ENCODE measurements around the gene CLDN9. TPM values are rescaled to one million over a fixed set of nuclear protein-coding genes. Genes with fewer than 3 reads are reported as not detected.

Gene CLDN9
- total RNA-seq, 4 donors from 2014 or later, result 0.32 to 0.39 TPM; not detected in 2

DNA sequence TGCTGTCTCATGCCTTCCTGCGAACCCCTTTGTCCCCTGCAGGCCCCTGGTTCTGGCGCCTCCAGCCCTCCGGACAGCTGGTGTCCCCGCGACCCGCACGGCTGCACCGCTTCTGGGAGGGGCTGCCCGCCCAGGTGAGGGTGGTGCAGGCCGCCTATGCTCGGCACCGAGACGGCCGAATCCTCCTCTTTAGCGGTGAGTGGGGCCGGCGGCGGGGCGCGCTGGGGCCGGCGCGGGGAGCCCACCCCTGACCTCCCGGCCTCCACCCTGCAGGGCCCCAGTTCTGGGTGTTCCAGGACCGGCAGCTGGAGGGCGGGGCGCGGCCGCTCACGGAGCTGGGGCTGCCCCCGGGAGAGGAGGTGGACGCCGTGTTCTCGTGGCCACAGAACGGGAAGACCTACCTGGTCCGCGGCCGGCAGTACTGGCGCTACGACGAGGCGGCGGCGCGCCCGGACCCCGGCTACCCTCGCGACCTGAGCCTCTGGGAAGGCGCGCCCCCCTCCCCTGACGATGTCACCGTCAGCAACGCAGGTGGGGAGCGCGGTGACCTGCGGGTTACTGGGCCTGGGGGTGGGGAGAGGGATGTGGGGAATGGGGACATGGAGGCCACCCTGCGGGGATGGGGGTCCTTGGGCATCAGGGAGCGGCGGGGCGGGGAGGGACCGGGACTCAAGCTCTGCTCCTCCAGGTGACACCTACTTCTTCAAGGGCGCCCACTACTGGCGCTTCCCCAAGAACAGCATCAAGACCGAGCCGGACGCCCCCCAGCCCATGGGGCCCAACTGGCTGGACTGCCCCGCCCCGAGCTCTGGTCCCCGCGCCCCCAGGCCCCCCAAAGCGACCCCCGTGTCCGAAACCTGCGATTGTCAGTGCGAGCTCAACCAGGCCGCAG, 45.7 kb downstream of the CLDN9 start:
- peak overlapping the region in 3 of 4 donors; percentile 71 to 81 (median 80) for H3K27ac ChIP-seq
- WGBS, 2 donors (ENCODE audit: low coverage in 1 of 2), result no CpG with 5 or more reads among the region's 77 CpGs
- peaks cover 0 to 25% (median 11%) of the 10 kb centered on the region in 3 donors for H3K4me1 ChIP-seq
- H3K4me3 ChIP-seq, result peak overlapping the region; percentile 83 to 84
- peaks cover 14% of the 10 kb centered on the region for H3K27me3 ChIP-seq
- no peak for TF ChIP-seq EP300 (IDR thresholded peaks at IDR 0.05)
- no peak for TF ChIP-seq POLR2A (IDR thresholded peaks at IDR 0.05)
- TF ChIP-seq, protein P1, sequence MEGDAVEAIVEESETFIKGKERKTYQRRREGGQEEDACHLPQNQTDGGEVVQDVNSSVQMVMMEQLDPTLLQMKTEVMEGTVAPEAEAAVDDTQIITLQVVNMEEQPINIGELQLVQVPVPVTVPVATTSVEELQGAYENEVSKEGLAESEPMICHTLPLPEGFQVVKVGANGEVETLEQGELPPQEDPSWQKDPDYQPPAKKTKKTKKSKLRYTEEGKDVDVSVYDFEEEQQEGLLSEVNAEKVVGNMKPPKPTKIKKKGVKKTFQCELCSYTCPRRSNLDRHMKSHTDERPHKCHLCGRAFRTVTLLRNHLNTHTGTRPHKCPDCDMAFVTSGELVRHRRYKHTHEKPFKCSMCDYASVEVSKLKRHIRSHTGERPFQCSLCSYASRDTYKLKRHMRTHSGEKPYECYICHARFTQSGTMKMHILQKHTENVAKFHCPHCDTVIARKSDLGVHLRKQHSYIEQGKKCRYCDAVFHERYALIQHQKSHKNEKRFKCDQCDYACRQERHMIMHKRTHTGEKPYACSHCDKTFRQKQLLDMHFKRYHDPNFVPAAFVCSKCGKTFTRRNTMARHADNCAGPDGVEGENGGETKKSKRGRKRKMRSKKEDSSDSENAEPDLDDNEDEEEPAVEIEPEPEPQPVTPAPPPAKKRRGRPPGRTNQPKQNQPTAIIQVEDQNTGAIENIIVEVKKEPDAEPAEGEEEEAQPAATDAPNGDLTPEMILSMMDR (IDR thresholded peaks at IDR 0.05), result no peak
- no peak for TF ChIP-seq POLR2AphosphoS5 (IDR thresholded peaks at IDR 0.05)
- no peaks in the 10 kb centered on the region for H3K36me3 ChIP-seq
- H3K9me3 ChIP-seq, result no peaks in the 10 kb centered on the region
- ATAC-seq, result no peak

DNA sequence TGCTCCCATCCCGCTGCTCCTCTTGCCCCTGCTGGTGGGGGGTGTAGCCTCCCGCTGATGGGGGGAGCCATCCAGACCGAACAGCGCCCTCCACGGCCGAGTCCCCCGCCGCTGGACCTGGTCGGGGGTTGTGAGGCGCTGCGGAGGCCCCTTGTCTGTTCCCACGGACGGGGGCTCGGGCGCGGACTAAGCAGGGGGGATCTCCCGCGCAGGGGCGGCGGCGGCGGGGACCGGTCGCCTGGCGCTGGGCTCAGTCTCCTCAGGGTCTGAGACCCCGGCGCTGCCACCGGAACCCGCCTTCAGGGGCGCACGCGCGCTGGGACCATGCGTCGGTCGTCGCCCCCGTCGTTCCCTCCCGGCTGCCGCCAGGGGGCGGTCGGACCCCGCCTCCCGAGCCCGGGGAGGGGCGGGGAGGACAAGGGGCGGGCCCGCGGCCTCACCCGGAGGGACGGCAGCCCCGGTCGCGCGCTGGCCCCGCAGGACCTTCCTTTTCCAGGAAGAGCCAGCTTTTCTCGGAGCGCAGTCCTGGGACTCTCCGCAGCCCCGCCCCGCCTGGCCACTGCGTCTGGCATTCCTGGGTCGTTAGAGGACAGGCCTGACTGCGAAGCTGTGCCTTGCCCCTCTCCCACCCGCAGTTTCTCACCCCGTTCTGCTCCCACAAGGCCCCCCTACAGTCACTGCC, 46.5 kb downstream of the CLDN9 start:
- Histone ChIP-seq H3K4me1 (peaks cover 0 to 25% (median 11%) of the 10 kb centered on the region in 3 donors), H3K4me3 (peak overlapping the region; percentile 83 to 84), H3K36me3 (no peaks in the 10 kb centered on the region), H3K27me3 (peaks cover 14% of the 10 kb centered on the region), H3K27ac (peak overlapping the region; percentile 21 to 81 (median 76)), H3K9me3 (no peaks in the 10 kb centered on the region)
- no CpG with 5 or more reads among the region's 67 CpGs for WGBS, 2 donors (ENCODE audit: low coverage in 1 of 2)
- peak; percentile 93 for ATAC-seq
- TF ChIP-seq POLR2A (IDR thresholded peaks at IDR 0.05) (peak in 1 of 2 donors; percentile 17), POLR2AphosphoS5 (IDR thresholded peaks at IDR 0.05) (peak; percentile 54), EP300 (IDR thresholded peaks at IDR 0.05) (no peak)
- TF ChIP-seq, protein P1 (IDR thresholded peaks at IDR 0.05), result peak in 3 of 4 experiments; percentile 94 to 99 (median 98)

DNA sequence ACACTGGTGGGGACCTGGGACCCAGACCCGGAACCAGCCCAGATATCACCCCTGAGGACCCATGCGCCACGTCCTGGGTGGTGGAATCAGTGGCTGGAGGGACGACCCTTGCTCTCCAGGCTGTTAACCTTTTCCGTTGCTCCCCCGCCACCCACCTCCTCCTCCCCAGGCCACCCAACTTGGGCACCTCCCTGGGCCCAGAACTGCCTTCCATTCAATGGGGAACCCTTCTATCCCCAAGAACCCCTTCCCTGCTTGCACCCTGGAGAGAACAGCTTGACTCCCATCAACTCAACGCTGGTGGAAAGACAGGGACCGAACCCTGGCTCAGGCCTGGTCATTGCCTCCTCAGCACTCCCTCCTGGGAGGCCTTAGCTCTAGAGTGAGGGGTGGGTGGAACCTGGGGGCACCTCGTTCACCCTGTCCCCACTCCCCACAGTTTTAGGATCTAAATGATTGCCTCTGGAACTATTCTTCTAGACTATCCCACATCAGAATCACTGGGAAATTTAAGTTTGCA, 47.1 kb downstream of the CLDN9 start:
- WGBS, 2 donors (ENCODE audit: low coverage in 1 of 2), result 64% methylated on average over 7 of the region's 9 CpGs; no CpG with 5 or more reads in 1 of the 2 donors
- no peak for TF ChIP-seq POLR2A (IDR thresholded peaks at IDR 0.05)
- TF ChIP-seq POLR2AphosphoS5 (IDR thresholded peaks at IDR 0.05), result no peak
- no peak for TF ChIP-seq EP300 (IDR thresholded peaks at IDR 0.05)
- Histone ChIP-seq H3K4me1 (peaks cover 0 to 29% (median 11%) of the 10 kb centered on the region in 3 donors), H3K9me3 (no peaks in the 10 kb centered on the region), H3K27ac (peak overlapping the region; percentile 21 to 81 (median 76)), H3K36me3 (no peaks in the 10 kb centered on the region), H3K27me3 (peaks cover 14% of the 10 kb centered on the region), H3K4me3 (peak overlapping the region; percentile 83 to 84)
- no peak for ATAC-seq

DNA sequence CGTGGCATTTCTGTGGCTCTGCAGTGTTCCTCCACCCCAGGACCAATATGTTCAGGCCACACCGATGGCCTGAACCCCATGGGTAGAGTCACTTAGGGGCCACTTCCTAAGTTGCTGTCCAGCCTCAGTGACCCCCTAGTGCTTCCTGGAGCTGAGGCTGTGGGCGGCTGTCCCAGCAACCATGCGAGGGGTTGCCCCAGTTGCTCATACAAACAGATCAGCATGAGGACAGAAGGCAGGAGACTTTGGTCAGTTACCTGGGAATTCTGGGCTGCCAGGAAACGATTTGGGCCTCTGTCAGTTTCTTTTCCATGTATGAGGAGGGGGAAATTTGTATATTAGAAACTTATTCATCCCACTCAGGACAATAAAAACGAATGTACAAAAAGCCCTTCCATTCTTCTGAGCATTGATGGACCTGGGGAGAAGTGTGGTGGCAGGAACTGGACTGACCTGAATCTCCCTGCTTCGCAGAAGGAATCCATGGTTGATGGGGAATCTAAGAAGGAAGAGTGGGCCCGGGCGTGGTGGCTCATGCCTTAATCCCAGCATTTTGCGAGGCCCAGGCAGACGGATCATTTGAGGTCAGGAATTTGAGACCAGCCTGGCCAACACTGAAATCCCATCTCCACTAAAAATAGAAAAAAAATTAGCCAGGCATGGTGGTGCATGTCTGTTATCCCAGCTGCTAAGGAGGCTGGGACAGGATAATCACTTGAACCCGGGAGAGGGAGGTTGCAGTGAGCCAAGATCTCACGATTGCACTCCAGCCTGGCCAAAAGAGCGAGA, 47.8 kb downstream of the CLDN9 start:
- 68 to 73% methylated on average over 3 to 9 of the region's 14 CpGs for WGBS, 2 donors (ENCODE audit: low coverage in 1 of 2)
- Histone ChIP-seq H3K27me3 (peaks cover 21% of the 10 kb centered on the region), H3K36me3 (no peaks in the 10 kb centered on the region), H3K27ac (no peak overlapping the region), H3K4me3 (no peak overlapping the region), H3K9me3 (no peaks in the 10 kb centered on the region), H3K4me1 (peaks cover 0 to 36% (median 11%) of the 10 kb centered on the region in 3 donors)
- TF ChIP-seq EP300 (IDR thresholded peaks at IDR 0.05) (no peak), POLR2A (IDR thresholded peaks at IDR 0.05) (no peak), POLR2AphosphoS5 (IDR thresholded peaks at IDR 0.05) (no peak)
- TF ChIP-seq, protein P1 (IDR thresholded peaks at IDR 0.05), result no peak
- no peak for ATAC-seq

Measured in gastroesophageal sphincter (tissue), 4 donors.